HK-2 (cell line): ENCODE data around the gene CROT.
"Not testable (repeated sequence)": the region's sequence is repeated elsewhere in the genome, so short reads cannot be mapped to it uniquely, and the experiment has no call there.

Source experiments
- DNase-seq: peaks from one replicate; pipeline ENCODE4 v3.0.0-alpha.2; 2018; ENCODE audit not compliant: unreplicated experiment

The CROT gene, protein sequence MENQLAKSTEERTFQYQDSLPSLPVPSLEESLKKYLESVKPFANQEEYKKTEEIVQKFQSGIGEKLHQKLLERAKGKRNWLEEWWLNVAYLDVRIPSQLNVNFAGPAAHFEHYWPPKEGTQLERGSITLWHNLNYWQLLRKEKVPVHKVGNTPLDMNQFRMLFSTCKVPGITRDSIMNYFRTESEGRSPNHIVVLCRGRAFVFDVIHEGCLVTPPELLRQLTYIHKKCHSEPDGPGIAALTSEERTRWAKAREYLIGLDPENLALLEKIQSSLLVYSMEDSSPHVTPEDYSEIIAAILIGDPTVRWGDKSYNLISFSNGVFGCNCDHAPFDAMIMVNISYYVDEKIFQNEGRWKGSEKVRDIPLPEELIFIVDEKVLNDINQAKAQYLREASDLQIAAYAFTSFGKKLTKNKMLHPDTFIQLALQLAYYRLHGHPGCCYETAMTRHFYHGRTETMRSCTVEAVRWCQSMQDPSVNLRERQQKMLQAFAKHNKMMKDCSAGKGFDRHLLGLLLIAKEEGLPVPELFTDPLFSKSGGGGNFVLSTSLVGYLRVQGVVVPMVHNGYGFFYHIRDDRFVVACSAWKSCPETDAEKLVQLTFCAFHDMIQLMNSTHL

DNA sequence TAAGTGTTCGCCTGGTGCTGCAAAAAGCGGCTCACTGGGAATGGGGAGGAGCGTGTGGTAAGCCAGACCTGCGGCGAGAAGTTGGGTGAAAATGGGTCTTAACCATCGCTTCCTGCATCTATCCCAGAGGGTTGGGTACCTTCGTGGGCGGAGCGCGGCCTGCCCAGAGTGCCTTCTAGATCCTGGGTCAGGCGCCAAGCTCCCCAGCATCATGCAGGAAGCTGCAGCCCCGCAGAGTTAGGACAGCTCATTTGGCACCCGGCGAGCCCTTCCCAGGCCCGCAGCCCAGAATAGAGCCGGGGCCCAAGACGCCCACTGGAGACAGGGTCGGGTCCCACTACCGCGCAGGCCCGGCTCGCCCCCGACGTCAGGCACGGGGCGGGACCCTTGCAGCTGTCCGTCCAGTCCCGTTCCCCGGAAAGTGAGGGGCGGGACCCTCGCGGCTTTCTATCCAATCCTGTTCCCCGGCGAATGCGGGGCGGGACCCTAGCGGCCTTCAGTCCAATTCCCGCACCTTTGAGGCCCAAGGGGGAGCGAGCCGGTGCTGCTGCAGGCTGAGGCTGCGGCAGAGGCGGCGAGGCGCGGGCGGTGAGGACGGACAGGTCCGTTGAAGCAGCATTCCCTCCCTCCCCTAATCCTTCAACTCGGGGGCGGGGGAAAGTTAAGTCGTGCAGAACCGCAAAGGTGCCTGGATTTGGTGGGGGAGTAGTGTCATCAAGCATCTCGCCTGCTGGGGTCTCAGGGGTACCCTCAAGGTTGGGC is at the start of gene CROT:
Gene CROT, plus strand, starts transcription at position 499 of the 762 bp plus-strand sequence. CDS start 3,405 bp downstream, outside the sequence.
- DNase-seq, result peak; percentile 95

DNA sequence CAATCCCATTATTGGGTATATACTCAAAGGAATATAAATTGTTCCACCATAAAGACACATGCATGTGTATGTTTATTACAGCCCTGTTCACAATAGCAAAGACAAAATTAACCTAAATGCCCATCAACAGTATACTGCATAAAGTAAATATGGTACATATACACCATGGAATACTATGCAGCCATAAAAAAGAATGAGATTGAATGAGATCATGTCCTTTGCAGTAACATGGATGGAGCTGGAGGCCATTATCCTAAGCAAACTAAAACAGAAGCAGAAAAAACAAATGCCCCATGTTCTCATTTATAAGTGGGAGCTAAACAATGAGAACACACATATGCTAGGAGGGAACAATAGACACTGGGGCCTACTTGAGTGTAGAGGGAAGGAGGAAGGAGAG is 44.7 kb upstream of the CROT start:
- DNase-seq, result no peak

DNA sequence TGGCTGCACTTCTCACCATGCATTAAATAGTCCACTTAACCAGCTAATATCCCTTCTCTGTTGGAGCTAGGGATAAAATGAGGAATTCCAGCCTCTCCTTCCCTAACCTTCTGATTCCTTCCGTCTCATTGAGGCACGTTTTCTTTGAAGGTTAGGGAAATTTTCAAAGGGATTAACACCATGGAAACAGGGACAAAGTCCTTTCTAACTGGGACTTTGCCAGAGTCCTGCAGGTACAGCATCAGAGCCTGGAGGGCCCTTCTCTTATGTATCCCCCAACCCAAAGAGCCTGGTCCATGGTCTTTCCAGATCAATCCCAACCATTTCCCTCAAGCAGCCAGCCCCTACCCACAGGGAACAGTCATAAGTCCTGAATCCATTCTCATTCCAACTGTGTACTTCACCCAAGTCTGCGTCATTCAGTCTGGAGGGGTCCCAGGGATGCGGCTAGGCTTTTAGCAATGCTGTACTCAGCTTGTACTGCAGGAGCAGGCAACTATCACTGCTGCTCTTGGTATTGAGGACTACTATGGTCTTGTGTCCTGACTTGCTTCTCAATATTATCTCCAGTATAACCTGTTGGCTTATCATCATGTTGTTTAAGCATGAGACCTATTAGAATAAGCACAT is 34.6 kb upstream of the CROT start:
- no peak for DNase-seq

DNA sequence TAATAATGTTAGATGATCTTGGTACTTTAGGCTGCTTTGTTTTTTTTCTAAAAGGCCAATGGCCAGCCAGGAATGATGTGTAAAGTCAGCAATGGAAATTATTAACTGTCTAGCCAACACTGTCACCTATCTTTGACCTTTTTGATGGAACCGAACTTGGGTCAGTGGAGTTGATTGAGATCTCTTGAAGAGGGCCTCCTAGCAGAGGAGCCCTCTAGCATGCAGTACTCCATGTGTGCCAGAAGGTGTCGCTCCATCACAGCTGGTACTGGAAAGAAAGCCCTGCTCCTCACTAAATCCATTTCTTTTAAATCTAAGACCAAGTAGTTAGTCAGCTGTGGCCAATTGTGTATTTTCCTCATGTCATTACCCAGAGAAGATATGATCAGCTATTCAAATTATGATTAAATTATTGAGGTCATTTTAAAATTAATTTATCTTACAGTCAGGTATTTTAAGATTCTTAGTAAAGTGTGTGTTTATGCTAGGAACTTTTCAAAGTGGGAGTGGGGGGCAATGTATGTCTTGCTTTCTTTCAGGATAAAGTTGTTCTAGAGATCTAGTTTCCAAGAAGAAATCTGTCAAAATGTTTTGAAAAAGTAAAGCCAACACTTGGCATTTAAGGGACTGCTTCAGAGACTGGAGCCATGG is 33.1 kb upstream of the CROT start:
- peak; percentile 59 for DNase-seq

DNA sequence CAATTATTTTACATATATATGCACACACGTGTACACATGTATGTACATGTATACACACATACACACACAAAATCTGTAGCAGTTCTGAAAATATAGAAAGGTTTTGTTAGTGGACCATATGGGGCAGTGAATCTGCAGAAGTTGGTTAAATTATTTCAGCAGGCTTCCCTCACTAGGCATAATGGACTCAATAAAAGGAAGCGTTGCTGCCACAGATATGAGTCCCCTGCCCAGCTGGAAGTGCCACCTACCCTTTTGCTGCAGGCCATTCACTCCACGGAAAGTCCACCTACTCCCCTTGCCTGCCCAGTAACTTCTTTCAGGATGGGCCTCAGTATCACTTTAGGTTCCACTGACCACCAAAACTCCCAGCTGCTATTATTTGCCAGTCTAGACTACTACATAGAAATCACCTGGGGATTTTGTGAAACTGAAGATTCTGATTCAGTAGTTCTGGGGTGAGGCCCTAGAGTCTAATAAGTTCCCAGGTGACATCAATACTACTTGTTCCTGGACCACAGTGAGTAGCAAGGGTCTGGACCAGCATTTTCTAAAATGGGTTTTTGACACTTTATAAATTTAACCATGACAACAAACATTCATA is 29.3 kb upstream of the CROT start:
- DNase-seq, result no peak

DNA sequence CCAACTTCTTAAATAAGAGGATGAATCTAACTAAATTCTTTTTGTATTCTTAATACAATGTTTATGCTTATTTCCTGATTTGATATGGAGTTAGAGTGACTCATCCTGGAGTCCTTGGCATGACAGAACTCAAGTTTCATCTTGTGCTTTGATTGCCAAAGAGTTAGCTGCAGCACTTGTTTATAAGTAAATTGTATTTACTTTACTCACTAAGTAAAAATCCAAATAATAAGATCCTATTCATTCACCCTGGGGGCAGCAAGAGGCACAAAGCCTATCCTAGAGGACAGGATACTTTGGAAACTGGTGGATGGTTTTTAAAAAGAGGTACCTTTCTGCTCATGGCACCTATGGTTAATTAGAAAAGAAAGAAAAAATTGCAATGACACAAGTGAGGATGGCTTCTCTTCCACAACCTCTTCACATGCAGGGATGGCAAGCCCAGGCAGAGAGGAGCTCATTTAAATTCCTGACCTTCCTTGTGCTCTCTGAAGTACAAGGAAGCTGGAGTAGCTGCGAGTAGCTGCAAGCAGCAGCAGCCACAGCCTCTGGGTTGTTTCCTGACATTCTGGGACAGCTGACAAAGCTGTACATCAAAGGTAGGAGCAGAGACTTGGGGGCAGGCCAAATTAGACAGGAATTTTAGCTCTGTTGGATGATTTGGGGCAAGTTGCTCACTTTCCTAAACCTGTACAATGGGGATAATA is 28.5 kb upstream of the CROT start:
- no peak for DNase-seq

DNA sequence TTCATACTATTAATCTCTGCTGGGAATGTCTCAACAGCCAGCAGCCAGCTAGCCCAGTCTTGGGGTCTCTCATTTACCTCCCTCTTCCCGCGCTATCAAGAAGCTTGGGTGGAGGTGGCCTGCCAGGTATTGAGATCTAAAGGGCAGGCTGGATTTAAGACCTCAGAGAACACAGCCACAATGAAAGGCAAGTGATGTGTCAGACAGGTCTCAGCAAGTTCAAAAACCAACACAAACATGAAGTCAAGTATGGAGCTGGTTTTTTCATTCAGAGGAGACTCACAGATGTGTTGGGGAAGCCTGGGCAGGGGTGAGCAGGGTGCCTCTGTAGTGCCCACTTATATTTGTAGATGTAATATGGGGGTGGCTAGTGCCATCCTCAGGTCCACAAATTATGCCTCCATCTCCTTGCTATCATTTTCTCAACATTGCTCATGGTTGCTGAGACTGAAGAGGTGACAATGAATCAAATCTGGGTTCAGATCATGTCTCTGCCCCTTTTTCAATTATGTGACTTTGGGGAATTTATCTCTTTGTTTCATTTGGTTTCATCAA is 27.7 kb upstream of the CROT start:
- no peak for DNase-seq

DNA sequence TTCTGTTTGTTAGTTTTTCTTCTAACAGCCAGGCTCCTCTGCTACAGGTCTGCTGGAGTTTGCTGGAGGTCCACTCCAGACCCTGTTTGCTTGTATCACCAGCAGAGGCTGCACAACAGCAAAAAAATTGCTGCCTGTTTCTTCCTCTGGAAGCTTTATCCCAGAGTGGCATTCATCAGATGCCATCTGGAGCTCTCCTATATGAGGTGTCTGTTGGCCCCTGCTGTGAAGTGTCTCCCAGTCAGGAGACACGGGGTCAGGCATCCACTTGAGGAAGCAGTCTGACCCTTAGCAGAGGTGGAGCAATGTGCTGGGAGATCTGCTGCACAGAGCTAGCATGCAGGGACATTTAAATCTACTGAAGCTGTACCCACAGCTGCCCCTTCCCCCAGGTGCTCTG is 26.7 kb upstream of the CROT start:
- DNase-seq, result no peak

DNA sequence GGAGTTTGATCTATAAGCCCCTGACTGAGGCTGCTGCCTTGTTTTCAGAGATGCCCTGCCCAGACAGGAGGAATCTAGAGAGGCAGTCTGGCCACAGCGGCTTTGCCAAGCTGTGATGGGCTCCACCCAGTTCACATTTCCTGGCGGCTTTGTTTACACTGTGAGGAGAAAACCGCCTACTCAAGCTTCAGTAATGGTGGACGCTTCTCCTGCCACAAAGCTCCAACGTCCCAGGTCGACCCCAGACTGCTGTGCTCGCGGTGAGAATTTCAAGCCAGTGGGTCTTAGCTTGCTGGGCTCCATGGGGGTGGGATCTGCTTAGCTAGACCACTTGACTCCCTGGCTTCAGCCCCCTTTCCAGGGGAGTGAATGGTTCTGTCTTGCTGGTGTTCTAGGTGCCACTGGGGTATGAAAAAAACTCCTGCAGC is 26.3 kb upstream of the CROT start:
- not testable (repeated sequence) for DNase-seq

DNA sequence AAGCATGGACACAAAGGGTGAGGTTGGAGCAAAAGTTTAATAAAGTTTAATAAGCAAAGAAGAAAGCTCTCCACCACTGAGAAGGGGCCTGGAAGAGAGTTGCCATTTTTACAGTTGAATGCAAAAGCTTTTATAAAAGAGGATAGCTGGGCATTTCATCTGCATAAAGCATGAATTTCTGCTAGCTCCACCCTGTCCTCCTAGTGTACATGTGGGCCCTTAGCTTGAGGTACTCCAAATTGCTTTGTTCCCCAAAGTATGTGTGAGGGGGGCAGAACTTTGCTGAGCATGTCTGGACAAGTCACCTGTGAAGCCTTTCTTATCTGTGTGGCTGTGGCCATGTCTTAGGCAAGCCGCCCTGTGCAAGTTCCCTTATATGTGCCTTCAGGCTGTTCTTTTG is 22.6 kb upstream of the CROT start:
- DNase-seq, result no peak

DNA sequence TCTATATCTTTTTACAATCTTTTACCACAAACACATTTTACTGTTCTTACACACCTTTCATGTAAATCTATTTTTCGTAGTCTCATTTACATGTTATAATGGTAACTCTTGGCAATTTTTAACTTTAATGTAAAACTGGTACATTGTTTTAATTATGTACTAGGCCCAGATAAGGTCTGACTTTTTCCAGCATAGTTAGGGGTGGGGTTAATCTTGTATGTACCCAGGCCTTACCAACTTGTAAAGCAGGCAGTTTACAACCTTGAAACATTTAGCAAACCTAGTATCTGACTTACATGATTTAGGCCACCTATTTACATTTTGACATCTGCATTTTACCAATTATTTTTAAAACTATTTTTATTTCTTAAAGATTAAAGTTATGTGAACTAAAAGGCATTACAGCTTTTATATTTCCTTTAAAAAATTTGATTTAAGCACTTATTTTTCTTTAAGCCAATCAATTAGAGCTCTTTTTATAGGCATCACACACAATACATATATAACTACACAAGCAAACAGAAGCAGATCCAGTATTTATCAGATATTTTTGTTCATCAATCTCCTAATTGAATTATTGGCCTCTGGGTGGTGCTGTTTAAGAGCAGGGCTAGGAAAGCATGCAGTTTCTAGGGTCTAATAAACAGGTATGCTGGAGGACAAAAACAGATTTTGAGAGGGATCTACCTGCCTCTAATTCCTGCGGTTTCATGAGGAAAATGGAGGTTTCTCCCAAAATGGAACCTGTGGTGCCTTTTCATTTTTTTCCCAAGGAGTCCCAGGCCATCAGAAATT is 19.7 kb upstream of the CROT start:
- DNase-seq, result no peak

DNA sequence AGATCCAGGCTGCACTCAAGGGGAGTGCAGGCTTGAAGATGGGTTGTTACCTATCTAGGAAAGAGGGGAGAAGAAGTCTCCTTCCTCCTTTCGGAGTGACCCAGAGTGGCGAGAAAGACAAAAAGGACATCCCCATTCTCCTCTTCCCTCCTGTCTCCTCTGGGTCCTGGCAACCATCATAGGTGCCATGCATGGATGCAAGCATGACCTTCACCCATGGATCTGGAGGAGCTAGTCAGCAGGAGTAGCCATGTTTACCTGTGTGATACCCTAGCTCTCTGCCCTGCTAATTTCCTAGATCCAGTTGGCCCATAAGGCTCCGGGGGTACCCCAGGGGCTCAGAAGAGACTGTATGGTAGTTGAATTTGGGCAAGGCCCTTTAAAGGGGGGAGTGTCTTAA is 17.2 kb upstream of the CROT start:
- no peak for DNase-seq

DNA sequence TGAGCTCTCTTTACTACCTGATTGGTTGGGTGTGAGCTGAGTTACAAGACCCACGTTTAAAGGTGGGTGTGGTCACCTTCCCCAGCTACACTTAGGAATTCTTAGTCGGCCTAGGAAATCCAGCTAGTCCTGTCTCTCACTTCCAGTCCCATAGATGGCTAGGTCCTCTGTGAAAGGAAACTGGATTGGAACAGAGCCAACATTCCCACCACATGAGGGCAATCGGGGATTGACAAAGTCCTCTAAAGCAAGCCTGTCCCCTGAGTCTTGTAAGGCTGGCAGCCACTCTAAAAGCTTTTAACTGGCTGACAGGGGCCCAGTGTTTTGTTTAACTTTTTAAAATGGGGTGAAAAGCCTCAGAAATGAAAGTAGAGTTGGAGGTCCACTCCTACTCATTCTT is 15.1 kb upstream of the CROT start:
- no peak for DNase-seq

DNA sequence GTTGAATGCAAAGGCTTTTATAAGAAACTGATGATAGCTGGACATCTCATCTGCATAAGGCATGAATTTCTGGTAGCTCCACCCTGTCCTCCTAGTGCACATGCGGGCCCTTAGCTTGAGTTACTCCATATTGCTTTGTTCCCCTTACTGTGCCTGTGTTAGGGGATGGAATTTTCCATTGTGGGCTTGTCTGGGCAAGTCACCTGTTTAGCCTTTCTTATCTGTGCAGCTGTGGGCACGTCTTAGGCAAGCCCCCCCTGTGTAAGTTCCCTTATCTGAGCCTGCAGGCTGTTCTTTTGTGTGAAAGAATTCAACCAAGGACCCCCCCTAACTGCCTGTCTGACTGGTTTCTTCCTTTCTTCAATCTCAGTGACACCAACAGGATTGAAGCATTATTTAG is 14.5 kb upstream of the CROT start:
- DNase-seq, result no peak

DNA sequence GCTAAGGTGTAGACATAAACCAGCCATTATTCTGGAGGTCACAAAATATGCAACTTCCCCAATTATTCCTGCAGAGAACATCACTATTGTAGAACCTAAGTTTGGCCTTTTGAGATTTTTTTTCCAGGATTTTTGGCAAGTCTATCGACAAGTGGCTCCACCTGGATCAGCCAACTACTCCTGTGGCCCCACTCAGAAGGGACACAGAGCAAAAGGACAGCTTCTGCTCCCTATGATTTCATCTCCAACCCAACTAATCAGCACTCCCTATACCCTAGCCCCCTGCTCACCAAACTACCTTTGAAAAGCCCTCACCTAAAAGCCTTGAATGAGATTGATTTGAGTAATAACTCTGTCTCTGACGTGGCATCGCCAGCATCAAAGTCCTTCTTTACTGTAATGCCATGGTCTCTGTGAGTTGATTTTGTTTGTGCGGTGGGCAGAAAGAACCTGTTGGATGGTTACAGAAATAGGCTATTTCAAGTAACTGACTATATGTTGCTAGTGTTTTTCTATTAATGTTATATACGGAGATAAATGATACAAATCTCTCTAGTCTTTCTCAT is 13.7 kb upstream of the CROT start:
- DNase-seq, result no peak

DNA sequence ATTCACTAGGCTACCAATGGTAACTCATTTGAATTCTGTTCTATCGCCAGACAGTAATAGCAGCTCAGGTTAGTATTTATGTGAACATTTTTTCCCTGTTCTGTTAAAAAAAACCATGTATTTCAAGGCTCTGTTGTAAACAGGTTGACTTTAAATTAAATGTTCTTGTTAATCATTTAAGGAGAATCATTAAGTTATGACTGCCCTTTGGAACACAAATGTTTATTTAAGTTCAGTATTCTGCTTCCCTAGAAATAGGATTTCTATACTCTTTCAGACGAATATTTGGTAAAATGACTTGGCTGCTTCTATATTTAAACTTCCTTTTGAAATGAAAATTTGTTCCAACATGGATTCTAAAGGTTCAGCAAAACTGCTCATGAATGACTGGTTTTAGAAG is 13.1 kb upstream of the CROT start:
- no peak for DNase-seq

DNA sequence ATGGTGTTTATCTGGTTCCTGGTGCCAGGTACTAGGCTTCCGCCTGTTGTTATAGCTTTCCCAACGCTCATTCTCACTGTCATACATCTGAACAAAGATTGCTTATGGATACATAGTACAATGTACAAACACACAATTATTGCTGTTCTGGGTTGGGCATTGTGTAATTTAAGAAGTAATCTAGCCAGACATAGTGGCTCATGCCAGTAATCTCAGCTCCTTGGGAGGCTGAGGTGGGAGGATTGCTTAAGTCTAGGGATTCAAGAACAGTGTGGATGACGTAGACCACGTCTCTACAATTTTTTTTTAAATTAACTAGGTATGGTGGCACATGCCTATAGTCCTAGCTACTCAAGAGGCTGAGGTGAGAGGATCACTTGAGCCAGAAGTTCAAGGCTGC is 9.3 kb upstream of the CROT start:
- DNase-seq, result no peak

DNA sequence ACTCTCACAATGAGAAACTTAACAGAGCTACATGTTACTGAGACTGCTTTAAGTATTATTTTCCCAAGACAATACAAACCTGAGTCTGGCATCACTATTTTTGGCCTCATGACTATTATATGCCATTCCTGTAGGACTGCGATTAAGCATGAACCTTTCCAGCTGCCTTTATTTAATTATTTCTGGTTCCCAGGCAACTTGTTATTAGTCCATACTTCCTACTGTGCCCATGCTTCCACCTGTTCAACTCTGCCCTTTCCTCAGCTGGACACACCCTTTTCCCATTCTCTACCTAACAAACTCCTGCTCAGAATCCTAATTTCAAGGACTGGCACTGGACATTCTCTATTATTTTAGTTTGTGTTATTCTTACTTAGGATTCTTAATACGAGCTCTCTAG is 8.1 kb upstream of the CROT start:
- no peak for DNase-seq

DNA sequence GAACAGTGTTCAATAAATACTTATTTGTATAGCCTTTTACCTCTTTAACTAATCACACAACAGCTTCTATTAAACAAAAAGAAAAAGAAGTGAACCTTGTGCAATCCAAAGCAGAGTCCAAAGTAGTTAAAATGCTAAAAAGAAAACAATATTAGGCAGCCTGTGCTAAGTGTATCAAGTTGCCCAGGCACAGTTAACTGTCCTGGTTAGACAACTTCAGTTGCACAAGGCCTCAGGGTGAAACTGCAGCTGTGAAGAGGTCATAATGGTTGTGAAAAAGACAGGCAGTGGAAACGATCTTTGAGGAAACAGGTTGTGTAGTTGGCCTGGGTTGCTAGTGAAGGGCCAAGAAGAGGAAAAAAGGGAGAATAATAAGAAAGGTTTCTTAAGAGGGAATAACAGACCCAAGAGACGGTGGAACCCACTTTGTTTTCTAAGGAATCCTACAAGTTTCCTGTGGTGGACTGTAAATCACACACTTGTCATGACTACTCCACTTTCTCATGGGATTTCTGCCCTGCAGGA is 6.0 kb upstream of the CROT start:
- DNase-seq, result no peak
